Fibroblast of skin of abdomen (primary cell): ENCODE data around the gene NRAP.
"Not testable (repeated sequence)": the region's sequence is repeated elsewhere in the genome, so short reads cannot be mapped to it uniquely, and the experiment has no call there.

ENCODE experiments used
- DNase-seq: peaks from one replicate; pipeline ENCODE4 v3.0.0-alpha.2; 2013

NRAP gene

DNA sequence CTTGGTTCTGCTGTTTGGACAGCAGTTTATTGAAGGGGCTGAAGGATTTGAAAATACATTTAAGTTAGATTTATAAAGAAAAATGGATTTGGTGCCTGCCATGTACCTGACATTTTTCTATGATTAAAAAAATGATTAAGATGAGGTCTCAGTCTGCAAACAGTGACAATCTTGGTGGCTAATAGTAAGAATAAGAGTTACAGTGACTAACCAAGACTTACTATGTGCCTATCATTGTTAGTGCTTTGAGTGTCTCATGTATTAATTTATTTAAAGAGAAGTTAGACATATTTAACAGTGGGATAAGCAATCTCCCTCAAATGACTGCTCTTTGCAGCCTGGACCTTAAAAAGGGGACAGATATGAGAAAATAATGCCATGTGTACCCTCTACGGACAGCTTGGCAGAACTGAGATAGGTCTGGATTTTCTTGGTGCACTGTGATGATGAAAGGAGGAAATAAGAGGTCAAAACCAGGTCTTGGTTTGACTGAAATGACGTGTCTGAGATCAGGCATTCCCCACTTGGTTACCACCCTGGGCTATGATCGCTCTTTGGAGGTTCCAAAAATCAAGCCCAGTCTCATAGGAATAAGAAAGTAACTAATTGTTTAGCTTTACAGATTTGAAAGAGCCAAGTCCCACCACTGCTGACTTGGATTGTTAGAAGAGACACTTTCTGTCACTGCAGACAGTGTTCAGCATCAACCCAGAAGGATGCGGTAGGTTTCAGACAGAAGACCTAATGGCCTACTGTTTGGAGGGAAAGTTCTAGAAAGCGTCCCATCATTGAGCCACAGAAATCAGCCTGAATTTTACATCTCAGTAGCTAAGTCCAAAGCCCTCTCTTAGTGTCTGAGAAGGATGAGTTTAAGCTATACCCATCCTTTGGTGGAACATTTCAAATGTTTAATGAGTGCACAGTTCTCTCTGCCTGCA is 18.0 kb upstream of the NRAP start:
- DNase-seq = no peak

DNA sequence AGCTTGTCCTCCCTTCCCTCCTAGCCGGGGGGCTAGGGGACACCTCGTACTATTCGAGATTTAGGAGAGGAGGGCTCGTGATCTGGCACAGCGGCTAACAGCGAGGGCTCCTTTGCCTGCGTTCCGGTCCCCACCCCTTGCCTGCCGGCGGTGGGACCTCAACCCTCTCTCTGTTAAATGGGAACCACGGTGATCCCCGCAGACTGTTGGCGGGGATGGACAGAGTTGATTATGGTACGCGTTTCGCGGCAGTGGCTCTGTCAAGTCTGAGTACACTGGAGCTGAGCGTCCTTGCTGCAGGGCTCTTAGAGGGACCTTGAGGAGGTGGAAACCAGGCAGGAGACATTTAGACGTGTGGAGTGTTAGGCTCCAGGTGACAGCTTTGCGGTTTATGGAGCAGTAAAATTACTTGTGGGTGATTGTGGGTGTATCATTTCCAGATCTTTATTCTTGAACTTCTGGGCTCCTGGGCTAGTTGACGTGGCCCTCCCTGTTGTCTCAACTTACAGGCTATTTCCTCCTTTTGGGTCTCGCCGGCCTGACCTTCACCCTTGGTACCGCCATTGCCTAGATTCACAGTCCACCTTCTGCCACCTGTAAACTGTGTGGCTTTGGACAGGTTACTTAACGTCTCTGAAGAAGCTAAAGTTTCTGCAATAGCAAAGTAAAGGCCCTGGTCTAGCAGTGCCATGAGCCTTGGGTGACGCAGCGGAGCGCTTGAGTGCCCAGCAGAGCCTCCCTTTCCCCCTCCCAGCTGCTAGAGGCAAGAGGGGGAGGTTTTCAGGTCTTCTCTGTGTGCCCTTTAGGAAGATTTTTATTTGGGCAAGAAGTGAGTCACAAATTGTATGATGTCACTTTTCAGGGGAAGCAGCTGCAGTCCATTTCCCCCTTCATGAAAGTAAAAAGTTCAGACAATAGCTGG is 16.6 kb upstream of the NRAP start:
- peak; percentile 41 for DNase-seq

DNA sequence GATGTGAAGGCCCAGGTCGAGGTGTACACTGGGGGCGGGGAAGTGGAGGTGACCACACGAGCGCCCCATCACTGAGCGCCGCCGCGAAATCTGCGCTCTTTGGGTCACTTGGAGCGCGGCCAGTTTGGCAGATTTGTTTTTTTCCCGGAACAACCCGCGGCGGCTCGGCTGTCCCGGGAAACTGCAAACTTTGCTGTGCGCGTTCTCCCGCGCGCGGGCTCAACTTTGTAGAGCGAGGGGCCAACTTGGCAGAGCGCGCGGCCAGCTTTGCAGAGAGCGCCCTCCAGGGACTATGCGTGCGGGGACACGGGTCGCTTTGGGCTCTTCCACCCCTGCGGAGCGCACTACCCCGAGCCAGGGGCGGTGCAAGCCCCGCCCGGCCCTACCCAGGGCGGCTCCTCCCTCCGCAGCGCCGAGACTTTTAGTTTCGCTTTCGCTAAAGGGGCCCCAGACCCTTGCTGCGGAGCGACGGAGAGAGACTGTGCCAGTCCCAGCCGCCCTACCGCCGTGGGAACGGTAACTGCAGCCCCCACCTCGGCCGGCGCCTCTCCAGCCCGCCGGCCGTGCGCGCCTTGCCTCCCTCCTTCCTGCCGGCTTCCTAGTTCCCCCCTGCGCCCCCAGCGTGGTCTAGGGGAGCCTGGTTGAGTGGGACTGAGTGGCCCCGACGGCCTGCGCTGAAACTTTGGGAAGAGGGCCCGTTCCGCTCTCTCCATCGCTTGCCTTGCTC is 15.8 kb upstream of the NRAP start, which contains the start of gene CASP7:
TSS of gene CASP7 (plus strand) at position 450 of the 727 bp plus-strand sequence. CDS start 17,582 bp downstream, outside the sequence.
- peak; percentile 82 for DNase-seq

DNA sequence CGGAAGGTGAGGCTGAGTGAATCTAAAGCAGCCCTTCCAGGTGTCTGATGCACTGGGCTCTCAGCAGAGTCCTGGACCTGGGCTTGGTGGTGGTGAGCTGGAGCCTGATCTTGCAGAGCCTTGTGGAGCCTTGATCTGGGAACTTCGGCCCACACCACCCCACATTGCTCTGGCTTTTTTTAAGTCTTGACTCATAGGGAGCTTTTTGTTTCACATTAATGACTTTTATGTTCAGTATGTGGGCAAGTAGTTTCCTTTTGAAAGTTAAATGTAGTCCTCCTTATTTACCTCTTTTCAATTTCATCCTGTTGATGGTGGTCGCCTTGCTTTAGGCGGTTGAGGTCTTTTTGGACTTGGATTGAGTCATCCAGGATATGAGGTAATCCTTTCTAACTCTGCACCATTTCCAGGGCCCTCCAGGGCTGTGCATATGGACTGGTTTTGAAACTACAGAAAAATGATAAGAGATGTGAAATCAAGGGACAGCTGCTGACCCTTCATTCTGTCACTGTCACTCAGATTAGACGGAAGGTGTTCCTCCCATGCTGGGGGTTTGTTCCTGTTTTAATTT is 2.9 kb upstream of the NRAP start:
- peak; percentile 33 for DNase-seq

DNA sequence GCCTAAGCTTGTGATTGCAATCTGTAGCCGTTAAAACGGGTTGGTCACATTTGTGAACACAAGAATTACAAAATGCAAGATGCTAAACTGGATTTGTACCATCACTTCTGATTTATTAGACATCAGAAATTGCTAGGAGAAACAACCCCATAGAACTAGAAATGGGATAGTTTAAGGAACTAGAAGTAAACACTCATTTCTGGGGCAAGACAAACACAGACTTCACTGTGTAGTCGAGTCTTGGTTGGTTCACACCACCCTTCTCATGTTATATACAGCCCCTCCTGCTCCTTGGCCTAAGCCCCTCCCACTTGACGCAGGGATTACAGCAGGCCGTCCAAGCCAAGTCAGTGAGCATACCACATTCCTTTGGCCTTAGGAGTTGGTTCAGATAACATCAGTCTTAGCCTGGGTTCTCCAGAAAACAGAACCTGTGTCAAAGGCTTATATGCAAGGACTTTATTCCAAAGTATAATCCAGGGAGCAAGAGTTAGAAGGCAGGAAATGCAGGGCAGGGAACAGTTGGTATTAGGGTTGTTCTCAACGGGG is 2.0 kb upstream of the NRAP start:
- DNase-seq = peak; percentile 77

DNA sequence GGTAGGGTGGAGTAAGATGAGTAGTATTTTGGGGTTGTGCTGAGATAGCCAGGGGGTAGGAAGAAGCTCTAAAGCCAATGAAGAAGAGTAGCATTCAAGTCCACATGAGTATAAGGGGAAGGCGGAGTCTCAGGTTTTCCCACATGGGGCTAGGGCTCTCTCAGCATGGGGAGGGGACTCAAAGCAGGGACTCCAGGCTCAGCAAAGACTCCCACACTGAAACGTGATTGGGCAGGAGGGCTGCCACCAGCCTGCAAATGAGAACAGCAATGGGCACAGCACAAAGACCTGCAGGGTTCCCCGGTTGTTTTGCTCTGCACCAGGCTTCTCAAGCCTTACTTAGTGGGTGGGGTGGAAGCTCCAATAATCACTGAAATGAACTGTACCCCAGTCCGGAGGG is 1.5 kb upstream of the NRAP start:
- no peak for DNase-seq

DNA sequence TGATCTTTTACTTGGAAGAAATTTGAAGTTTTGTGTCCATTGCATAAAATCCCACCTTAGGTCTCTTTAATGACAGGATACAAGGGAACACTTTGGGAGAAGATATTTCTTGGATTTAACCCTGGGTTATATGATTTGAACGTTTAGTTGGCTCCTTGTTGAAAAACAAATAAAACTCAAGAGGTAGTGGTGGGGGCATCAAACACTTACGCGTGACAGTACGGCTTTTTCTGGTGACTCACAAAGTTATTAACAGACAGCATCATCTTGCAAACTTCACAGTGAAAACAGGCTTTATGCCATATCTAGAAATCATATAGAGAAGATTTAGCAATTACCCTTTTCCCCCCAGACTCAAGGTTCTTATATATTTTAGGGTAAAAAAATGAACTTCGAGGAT is 699 bp downstream of the NRAP start:
- DNase-seq = no peak

DNA sequence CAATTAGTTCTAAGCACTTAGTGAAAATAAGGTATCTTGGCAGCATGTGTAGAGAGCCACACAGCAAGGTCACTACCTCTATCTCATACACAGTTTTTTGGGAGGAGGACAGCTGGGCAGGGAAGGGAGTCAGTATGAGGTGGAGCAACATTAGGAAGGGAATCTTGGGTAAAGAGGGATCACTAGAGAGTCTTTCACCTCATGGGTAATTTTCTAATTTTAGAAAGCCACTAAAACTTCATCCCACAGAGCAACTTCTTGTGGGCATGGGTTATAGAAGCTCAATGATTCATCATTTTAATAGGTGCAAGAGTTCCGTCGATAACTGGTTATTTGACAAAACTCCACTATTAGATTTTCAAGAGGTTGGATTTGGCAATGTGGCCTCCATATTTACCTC is 2.5 kb downstream of the NRAP start:
- no peak for DNase-seq

DNA sequence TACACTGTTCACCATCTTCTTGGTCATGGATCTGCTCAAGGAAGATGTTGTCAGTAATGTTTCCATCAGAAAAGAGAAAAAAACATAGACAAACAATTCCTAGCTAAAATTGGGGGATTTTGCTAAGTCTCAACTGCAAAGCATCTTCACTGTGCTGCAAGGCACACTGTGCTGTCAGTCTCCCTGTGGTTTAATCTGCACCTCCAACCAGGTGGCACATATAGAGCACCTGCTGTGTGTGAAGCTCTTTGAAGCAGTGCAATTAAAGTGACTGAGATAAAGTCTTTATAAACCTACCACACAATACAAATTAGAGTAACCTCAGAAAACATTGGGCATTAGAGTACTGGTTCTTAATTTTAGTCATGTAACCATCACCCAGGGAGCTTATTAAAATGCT is 6.3 kb downstream of the NRAP start:
- DNase-seq = no peak

DNA sequence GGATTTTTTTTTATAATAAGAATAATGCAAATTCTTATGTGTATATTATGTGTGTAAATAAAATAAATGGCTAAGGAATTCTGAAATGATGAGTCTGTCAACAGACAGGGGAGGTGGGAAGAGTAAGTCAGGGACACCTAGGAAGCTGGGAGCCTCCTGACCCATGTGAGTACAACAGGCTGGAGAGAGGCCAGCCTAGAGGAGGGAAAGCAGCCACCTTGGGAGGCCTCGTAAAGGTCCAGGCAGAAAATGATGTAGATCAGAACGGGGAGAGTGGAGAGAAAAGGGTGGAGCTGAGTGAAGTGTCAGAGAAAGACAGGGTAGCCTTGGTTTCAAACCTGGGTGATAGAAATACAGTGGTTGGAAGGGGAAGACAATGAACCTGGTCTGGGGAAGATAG is 6.9 kb downstream of the NRAP start:
- DNase-seq = no peak

DNA sequence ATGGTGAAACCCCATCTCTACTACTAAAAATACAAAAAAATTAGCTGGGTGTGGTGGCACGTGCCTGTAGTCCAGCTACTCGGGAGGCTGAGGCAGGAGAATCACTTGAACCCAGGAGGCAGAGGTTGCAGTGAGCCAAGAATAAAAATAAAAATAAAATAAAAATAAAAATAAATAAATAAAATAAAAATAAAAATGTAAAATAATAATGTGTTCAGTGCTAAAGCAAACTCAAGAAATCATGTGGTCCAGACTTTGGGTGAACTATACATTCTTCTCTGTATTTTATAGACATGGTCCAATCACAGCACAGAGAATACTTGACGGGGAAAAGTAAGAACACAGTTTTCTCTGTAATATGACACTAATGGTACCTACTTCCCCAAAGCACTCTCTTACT is 11.4 kb downstream of the NRAP start:
- DNase-seq = not testable (repeated sequence)

DNA sequence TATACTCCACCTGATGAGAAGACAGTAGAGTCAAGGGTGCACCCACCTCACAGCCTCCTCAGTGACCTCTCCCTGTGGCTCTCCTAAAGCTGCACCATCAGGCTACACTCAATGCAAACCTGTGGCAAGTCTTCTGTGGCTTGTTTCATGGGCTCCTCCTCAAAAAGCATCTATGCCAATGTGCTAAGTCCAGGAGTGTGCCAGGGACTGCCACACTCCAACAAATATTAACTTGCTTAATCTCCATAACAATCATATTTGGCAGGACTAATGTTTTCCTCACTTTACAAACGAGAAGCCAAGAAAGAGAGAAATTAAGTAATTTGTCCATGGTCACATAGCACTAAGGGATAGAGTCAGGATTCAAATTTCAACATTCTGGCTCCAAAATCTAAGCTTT is 11.9 kb downstream of the NRAP start:
- DNase-seq = no peak

DNA sequence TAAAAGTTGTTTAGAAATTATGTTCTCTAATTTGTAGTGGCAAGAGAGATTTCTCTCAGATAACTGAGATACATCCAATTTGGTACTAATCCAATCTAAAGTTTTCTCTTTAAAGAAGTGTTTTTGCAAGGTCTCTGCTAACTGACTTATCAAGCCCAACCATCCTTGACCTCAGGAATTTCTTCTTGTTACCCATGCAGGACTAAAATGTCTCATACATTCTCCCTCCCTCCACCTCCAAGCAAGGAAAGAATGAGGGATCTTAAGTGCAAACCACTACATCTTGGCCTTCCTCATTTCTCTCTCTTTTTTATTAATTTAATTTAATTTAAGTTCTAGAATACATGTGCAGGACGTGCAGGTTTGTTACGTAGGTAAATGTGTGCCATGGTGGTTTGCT is 12.8 kb downstream of the NRAP start:
- DNase-seq = no peak

DNA sequence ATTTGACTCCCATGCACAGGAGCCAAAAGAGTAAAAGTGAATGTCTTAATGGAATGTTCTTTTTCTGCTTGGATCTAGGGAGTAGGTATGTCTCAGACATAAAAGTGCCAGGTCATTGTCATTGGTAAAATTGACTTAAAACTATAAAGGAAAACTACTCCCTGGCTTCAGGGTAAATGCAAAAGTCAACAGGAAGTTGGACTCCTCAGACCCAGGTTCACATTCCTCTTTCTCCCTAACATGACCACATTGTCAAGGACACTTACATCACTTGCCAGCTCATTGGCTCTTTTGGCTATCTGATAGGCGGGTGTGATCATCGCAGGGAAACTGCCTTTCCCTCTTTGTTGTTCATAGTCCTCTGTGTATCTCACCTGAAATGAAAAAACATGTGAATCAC is 13.7 kb downstream of the NRAP start:
- no peak for DNase-seq

DNA sequence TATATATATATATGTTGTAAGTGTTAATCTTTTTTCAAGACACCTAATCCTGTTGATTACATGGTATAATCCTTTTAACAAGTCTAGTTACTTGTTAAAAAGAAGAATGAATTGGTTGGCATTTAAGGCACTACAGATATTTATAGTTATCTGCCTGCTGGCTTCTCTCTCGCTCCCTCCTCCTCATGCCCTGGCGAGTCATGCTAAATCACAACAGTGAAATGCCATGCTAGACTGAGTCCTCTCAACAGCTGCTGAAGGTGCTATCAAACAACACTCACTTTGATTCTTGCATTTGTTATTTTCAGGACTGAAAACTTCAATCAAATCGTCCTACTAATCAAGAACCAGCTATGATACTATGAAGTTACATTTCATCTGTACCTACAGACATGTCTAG is 15.4 kb downstream of the NRAP start:
- DNase-seq = no peak

DNA sequence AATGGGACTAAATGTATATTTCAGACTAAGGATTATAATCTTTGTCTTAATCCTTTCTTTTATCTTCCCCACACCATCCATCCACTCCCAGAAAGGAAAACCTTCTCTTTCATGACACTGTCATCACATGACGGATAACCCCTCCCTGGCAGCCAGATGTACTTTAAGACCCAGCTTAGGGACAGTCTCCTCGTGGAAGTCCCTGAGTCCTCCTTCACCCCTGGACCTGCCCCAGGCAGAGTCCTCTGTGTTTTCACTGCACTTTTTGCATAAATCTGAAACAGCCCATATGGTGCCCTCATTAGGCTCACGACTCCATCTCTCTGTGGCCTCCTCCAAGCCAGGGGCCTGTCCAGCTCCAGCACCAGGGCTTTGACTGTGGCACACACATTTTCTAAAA is 16.0 kb downstream of the NRAP start:
- DNase-seq = no peak

DNA sequence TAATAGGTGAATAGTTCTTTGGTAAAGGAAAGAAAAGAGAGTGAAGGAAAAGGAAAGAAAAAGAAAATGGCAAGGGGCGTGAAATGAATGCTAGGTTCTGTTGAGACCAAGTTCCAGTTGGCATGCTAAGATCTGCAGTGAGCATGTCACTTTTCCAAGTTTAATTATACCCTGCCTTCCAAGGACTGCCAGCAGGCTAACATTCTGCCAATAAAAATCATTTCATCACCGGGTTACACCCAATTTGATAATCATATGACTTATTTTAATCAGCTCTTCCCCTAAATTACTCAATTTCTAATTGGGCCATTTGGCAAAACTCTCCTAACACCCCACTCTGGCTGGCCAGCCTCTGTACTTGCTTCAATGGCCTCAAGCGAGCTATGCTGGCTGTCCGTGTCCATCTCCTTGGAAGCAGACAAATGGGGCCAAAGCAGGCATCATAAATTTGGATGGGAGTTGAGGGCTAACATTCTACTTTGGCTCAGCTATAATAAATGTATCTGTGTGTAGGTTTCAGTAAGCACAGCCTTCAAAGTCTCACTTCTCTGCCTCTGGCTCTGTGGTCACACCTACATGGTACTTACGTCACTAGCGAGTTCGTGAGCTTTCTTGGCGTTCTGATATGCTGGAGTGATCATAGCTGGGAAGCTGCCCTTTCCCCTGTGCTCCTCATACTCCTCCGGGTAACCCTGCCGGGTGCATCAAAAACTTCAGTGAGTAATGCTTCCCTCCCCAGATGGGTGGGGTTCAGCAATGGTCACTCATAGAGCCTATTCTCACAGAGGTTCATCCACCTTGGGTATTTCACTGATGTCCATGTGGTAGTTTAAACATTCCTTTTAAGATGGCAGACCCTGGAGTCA is 17.3 kb downstream of the NRAP start:
- no peak for DNase-seq

DNA sequence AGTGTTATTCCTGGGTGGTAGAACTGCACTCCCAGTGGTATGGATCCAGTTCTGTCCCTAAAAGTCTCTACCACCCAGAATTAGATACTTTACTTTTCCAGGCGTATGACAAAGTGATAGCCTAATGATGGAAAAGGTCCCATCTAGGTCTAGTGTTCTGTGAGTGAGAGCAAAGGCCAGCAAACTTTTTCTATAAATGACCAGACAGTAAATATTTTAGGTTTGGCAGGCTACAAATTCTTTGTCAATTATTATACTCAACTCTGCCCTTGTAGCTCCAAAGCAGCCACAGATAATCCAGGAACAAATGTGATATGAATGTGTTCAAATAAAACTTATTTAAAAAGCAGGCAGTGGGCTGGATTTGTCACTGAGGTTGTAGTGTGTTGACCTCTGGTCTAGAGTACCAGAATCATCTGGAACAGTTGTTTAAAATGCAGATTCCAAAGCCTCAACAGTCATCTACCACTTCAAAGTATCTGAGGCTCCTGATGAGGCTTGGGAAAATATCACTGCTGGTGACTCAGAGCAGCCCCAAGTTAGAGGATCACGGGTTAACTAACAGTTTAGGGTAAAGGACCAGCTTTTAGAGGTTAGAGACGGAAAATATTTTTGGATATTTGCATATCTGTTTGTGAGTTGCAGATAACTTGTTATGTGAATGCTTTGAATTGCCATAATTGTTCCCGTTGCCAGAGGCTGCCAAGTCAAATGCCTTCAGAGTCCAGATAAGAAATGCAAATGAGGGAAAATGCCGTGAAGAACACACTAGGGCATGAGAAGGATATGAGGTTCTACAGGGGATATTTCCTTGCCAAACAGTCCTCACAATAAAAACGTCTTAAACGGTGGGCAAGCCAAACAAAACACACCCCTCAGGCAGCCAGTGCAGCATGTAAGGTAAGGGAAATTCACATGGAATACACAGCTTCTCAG is 19.4 kb downstream of the NRAP start:
- peak; percentile 20 for DNase-seq

DNA sequence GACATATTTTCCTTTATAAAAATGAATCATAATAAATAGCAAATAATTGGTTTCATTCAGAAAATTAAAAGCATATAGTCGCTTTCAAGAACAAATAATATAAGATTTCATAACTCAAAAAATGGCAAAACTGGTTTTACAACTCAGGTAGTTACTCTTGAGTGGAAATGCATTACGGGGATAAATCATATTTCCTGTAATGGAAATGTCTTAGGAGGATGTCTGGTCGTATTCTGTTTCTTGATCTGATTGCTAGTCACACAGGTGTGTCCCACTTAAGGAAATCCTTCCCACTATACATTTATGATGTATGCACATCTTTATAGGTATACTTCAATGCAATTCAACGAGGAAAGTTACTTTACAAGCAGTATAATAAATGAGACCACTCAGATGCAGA is 20.7 kb downstream of the NRAP start:
- DNase-seq = no peak

DNA sequence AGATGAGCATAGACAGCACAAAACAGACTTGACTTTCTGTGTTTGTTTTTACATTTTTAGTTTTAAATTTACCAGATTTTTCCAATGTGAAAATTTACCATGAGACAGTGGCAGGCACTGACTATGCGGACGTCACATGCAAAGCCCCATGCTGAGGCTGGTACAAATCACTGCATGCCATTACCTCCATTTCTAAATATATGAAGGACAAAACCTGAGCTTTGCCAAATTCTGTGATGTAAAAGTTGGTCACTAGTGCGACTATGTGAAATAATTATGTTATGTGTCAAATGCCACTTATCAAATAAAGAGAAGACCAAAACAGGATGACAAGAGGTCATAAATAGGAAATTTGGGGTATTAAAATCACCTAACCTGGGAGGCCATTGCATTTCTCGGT is 22.1 kb downstream of the NRAP start:
- DNase-seq = no peak
